Erythroblast (primary cell): Measurements from ENCODE around the gene LRRC8C.

ENCODE experiments used
- GATA1 ChIP-seq: IDR thresholded peaks from 2 replicates; pipeline ENCODE4 v1.6.1; 2011; ENCODE audit warnings: low read depth, mild to moderate bottlenecking, control low read depth, low read length, moderate library complexity
- POLR2A ChIP-seq: IDR thresholded peaks from 2 replicates; pipeline ENCODE4 v1.6.1; 2011; ENCODE audit warnings: mild to moderate bottlenecking, low read length

- TF ChIP-seq POLR2A (no peak), GATA1 (no peak)
Measured at GRCh38 chr1:89672489-89673183, 39.7 kb downstream of the LRRC8C start.
